Endodermal cell (in vitro differentiated cells): ENCODE results near the gene PREX1. TPM values are rescaled to one million over a fixed set of nuclear protein-coding genes. Genes with fewer than 3 reads are reported as not detected.

Experiments used
- DNase-seq: peaks from one replicate; pipeline ENCODE4 v3.0.0-alpha.2; 2017
- H3K27ac ChIP-seq: 2 replicates; pipeline ENCODE4 v1.5.1; 2013; ENCODE audit warnings: mild to moderate bottlenecking, low read depth, low read length, moderate library complexity
- H3K27me3 ChIP-seq: 2 replicates; pipeline ENCODE4 v1.6.1; 2013; ENCODE audit warnings: mild to moderate bottlenecking, low read length, moderate library complexity; ENCODE audit not compliant: insufficient read depth, control insufficient read depth, poor library complexity, severe bottlenecking
- H3K36me3 ChIP-seq: 2 replicates; pipeline ENCODE4 v1.7.0; 2013; ENCODE audit warnings: mild to moderate bottlenecking, low read length, moderate library complexity; ENCODE audit not compliant: control insufficient read depth, insufficient read depth
- H3K4me1 ChIP-seq: one replicate; pipeline ENCODE4 v1.7.0; 2013; ENCODE audit warnings: low read length; ENCODE audit not compliant: control insufficient read depth, insufficient read depth
- H3K4me3 ChIP-seq: 2 replicates; pipeline ENCODE4 v1.5.1; 2013; ENCODE audit warnings: mild to moderate bottlenecking, low read length, moderate library complexity
- H3K9ac ChIP-seq: 2 replicates; pipeline ENCODE4 v1.6.1; 2013; ENCODE audit warnings: mild to moderate bottlenecking, low read length, moderate library complexity; ENCODE audit not compliant: poor library complexity, severe bottlenecking; ENCODE audit errors: extremely low read depth
- H3K9me3 ChIP-seq: 2 replicates; pipeline ENCODE4 v1.6.1; 2013; ENCODE audit warnings: mild to moderate bottlenecking, low read length, moderate library complexity; ENCODE audit not compliant: control insufficient read depth
- H3K27ac Mint-ChIP-seq: 2 replicates; pipeline ENCODE4 v1.8.0; 2020; ENCODE audit warnings: mixed read lengths
- H3K27me3 Mint-ChIP-seq: 2 replicates; pipeline ENCODE4 v1.8.0; 2021; ENCODE audit warnings: mild to moderate bottlenecking, mixed read lengths; ENCODE audit not compliant: insufficient read depth
- H3K36me3 Mint-ChIP-seq: 2 replicates; pipeline ENCODE4 v1.8.0; 2020; ENCODE audit warnings: low read depth, mixed read lengths
- H3K4me1 Mint-ChIP-seq: 2 replicates; pipeline ENCODE4 v1.8.0; 2020; ENCODE audit warnings: mixed read lengths
- H3K4me3 Mint-ChIP-seq: 2 replicates; pipeline ENCODE4 v1.8.0; 2020; ENCODE audit warnings: mild to moderate bottlenecking, moderate library complexity, mixed read lengths
- H3K9me3 Mint-ChIP-seq: 2 replicates; pipeline ENCODE4 v1.8.0; 2020; ENCODE audit warnings: mild to moderate bottlenecking, mixed read lengths
- WGBS, 2 experiments: methylation state at CpG; one replicate each; pipeline versions ENCODE4 v1.1.5 to v1.1.7; 2013; ENCODE audit warnings: missing lambda C conversion rate in 2 of 2, mixed read lengths in 1 of 2; ENCODE audit not compliant: insufficient coverage in 1 of 2, insufficient read length in 1 of 2; 5-methylcytosine and 5-hydroxymethylcytosine counted together
- total RNA-seq, 2 donors: library from RNA; stranded (reverse); fragmentation: NEBNext Ultra II Directional in 1 of 2; extraction: Animal tissue kit (Norgen Biotek cat#: 25700) in 1 of 2; gene quantifications; 2 replicates in 1 of 2; 3 replicates in 1 of 2; pipeline ENCODE4 v1.2.1, GENCODE V29; 2021
- TF ChIP-seq, protein P1 (sequence below): fragments of 200-600 bp; sonication (generic); conservative IDR thresholded peaks from 2 replicates; pipeline ENCODE4 v1.5.0; 2021; ENCODE audit warnings: antibody characterized with exemption, mild to moderate bottlenecking

Gene PREX1
- total RNA-seq, 2 donors from 2014 or later, result 65.3 to 70.5 TPM

DNA sequence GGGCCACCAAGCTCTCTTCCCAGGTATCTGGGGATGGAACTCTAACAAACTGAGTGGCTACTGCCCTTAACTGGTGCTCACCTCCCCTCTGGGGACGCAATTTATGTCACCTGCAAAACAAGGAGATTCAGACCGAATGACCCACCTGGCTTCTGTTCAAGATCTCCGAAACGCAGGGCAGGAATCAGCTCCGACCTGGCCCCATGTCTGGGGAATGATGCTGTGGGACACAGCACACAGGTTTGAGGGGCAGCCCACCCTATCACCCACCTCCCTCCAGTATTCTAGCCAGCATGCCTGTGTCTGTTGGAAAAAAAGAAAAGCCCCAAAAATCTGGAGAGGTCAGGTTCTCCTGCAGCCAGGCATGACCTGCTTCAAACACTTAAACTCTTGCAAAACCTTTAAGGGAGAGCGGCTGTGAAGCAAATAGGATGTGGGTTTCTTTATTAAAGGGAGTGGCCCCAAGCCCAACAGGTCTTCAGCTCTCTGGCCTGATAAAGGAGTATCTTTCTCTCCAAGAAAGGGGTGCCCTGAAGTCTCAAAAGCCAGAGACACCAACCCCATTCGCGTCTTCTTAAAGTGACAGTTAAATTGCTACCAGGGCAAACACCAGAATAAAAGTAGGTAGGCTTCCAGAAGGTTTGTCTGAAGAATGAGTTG lies 6.4 kb downstream of the PREX1 start:
- Histone ChIP-seq H3K4me3 (no peak overlapping the region), H3K9me3 (no peaks in the 10 kb centered on the region), H3K4me1 (peaks cover 25% of the 10 kb centered on the region), H3K36me3 (peaks cover 29% of the 10 kb centered on the region), H3K27ac (no peak overlapping the region), H3K27me3 (no peaks in the 10 kb centered on the region), H3K9ac (no peak overlapping the region)
- no peak overlapping the region for H3K4me3 Mint-ChIP-seq
- 92 to 93% methylated on average over 5 to 8 of the region's 8 CpGs for WGBS, 2 experiments
- no peaks in the 10 kb centered on the region for H3K9me3 Mint-ChIP-seq
- TF ChIP-seq, protein P1, sequence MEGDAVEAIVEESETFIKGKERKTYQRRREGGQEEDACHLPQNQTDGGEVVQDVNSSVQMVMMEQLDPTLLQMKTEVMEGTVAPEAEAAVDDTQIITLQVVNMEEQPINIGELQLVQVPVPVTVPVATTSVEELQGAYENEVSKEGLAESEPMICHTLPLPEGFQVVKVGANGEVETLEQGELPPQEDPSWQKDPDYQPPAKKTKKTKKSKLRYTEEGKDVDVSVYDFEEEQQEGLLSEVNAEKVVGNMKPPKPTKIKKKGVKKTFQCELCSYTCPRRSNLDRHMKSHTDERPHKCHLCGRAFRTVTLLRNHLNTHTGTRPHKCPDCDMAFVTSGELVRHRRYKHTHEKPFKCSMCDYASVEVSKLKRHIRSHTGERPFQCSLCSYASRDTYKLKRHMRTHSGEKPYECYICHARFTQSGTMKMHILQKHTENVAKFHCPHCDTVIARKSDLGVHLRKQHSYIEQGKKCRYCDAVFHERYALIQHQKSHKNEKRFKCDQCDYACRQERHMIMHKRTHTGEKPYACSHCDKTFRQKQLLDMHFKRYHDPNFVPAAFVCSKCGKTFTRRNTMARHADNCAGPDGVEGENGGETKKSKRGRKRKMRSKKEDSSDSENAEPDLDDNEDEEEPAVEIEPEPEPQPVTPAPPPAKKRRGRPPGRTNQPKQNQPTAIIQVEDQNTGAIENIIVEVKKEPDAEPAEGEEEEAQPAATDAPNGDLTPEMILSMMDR, result no peak
- peaks cover 37% of the 10 kb centered on the region for H3K4me1 Mint-ChIP-seq
- DNase-seq, result no peak
- H3K36me3 Mint-ChIP-seq, result peaks cover 52% of the 10 kb centered on the region
- H3K27me3 Mint-ChIP-seq, result peaks cover 3% of the 10 kb centered on the region
- no peak overlapping the region for H3K27ac Mint-ChIP-seq

DNA sequence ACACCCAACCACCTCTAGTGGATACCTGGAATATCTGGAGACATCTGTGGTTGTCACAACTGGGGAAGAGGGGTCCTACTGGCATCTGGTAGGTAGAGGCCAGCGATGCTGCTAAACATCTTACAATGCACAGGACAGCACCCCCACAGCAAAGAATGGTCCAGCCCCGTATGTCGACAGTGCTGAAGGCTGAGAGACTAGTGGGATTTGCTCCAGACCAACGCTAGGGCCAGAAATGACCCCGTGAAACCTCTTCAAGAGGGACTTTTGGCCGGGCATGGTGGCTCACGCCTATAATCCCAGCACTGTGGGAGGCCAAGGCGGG lies 7.2 kb downstream of the PREX1 start:
- H3K4me1 ChIP-seq, result peaks cover 21% of the 10 kb centered on the region
- Mint-ChIP-seq H3K4me3 (no peak overlapping the region), H3K4me1 (peaks cover 34% of the 10 kb centered on the region), H3K27ac (no peak overlapping the region), H3K36me3 (peaks cover 52% of the 10 kb centered on the region), H3K27me3 (peaks cover 3% of the 10 kb centered on the region), H3K9me3 (no peaks in the 10 kb centered on the region)
- H3K36me3 ChIP-seq, result peaks cover 32% of the 10 kb centered on the region
- H3K27ac ChIP-seq, result no peak overlapping the region
- H3K27me3 ChIP-seq, result no peaks in the 10 kb centered on the region
- no peak overlapping the region for H3K4me3 ChIP-seq
- DNase-seq, result no peak
- H3K9ac ChIP-seq, result no peak overlapping the region
- TF ChIP-seq, protein P1, result no peak
- WGBS, 2 experiments, result 94% methylated on average over 7 to 8 of the region's 8 CpGs
- H3K9me3 ChIP-seq, result no peaks in the 10 kb centered on the region

DNA sequence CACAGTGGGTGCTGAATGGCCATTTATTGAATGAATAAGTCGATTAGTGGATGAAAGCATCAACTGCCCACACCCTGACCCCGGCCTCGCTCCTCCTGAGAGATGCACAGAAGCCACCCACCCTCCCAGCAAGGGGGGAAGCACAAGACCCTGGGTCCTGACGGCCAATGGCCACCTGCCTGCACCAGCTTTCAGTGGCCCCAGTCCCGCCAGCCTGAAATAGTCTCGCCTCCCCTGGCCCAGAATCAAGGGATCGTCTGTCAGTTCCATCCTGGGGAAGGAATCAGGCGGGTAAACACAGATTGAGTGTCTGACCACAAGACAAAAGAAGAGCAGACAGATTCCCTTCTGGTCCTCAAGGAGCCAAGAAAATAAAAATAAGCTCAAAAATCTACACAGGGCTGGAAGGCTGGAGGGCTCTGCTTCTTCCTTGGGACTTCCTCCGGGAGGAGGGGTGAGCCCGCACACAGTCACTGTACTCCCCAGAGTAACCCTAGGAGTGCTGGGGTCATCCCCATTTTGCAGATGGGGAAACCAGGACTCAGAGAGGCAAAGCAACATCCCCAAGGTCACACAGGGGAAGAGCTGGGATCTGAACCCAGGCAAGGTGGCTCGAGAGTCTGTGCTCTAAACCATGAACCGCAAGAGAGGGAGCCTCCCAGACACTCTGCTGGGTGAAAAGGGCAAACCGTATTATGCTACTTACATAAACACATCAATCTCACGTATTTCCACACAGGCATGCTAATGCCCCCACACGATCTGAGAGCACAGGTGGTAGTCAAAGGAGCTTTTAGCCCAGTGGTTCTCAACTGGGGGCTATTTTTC lies 7.8 kb downstream of the PREX1 start:
- H3K9me3 ChIP-seq, result no peaks in the 10 kb centered on the region
- Mint-ChIP-seq H3K27me3 (peaks cover 3% of the 10 kb centered on the region), H3K4me1 (peaks cover 32% of the 10 kb centered on the region), H3K4me3 (no peak overlapping the region), H3K27ac (no peak overlapping the region), H3K36me3 (peaks cover 54% of the 10 kb centered on the region), H3K9me3 (no peaks in the 10 kb centered on the region)
- no peak overlapping the region for H3K9ac ChIP-seq
- TF ChIP-seq, protein P1, result no peak
- WGBS, 2 experiments, result 84 to 89% methylated on average over 11 to 15 of the region's 15 CpGs
- peaks cover 15% of the 10 kb centered on the region for H3K4me1 ChIP-seq
- H3K36me3 ChIP-seq, result peaks cover 32% of the 10 kb centered on the region
- H3K27ac ChIP-seq, result no peak overlapping the region
- DNase-seq, result no peak
- H3K4me3 ChIP-seq, result no peak overlapping the region
- H3K27me3 ChIP-seq, result no peaks in the 10 kb centered on the region
